Measurements from ENCODE around the gene CHST15. TPM values are rescaled to one million over a fixed set of nuclear protein-coding genes. Genes with fewer than 3 reads are reported as not detected.

Gene CHST15
- total and polyA plus RNA-seq, 2 experiments from 2014 or later = 0.06 to 0.11 TPM

- 53 to 68% methylated on average over 3 of the region's 3 CpGs for WGBS, 2 experiments (ENCODE audit: low coverage in 1 of 2, low lambda C conversion rate in 2 of 2, missing lambda C conversion rate in 2 of 2)
- in situ Hi-C loops (cut with MboI) = no loop called here
- H3K9me2 ChIP-seq (ENCODE audit: insufficient read depth) = no peaks in the 10 kb centered on the region
Observed at GRCh38 chr10:124012583-124012982, 80.8 kb downstream of the CHST15 start.

GRCh38 chr10:124012066-124012465 is 81.3 kb downstream of the CHST15 start:
- Histone ChIP-seq H3K27ac (no peak overlapping the region), H3K4me1 (ENCODE audit: insufficient read depth) (no peaks in the 10 kb centered on the region), H3K4me3 (no peak overlapping the region), H3K9me3 (ENCODE audit: low read depth) (no peaks in the 10 kb centered on the region), H3K27me3 (replicated peaks; ENCODE audit: insufficient read depth) (peaks cover 25% of the 10 kb centered on the region; the same call in 1 of the 2 replicates), H3F3A (ENCODE audit: insufficient read depth) (no peaks in the 10 kb centered on the region), H4K20me1 (ENCODE audit: insufficient read depth) (no peaks in the 10 kb centered on the region), H3K9me2 (ENCODE audit: insufficient read depth) (no peaks in the 10 kb centered on the region), H3K4me2 (ENCODE audit: unreplicated experiment) (no peak overlapping the region), H3K79me2 (ENCODE audit: insufficient read depth) (no peaks in the 10 kb centered on the region), H3K9ac (no peak overlapping the region), H3K36me3 (ENCODE audit: low read depth) (no peaks in the 10 kb centered on the region), H2AFZ (no peak overlapping the region)
- 51 to 52% methylated on average over 5 of the region's 5 CpGs for WGBS, 2 experiments (ENCODE audit: low coverage in 1 of 2, low lambda C conversion rate in 2 of 2, missing lambda C conversion rate in 2 of 2)
- DNase-seq = no peak
- in situ Hi-C loops (cut with MboI) = no loop called here
- TF ChIP-seq EZH2phosphoT487 (IDR thresholded peaks at IDR 0.05; ENCODE audit: insufficient read depth, low read depth) (no peak), EZH2 (IDR thresholded peaks at IDR 0.05; ENCODE audit: insufficient read depth, poor library complexity, severe bottlenecking) (no peak)

More at GRCh38 chr10:124012583-124012982, 80.8 kb downstream of the CHST15 start:
- no peaks in the 10 kb centered on the region for H3K36me3 ChIP-seq (ENCODE audit: low read depth)
- peaks cover 21% of the 10 kb centered on the region; the same call in 1 of the 2 replicates for H3K27me3 ChIP-seq (replicated peaks; ENCODE audit: insufficient read depth)
- H3K9me3 ChIP-seq (ENCODE audit: low read depth) = no peaks in the 10 kb centered on the region
- H3K4me2 ChIP-seq (ENCODE audit: unreplicated experiment) = no peak overlapping the region
- H3K79me2 ChIP-seq (ENCODE audit: insufficient read depth) = no peaks in the 10 kb centered on the region
- no peak for DNase-seq
- TF ChIP-seq EZH2phosphoT487 (IDR thresholded peaks at IDR 0.05; ENCODE audit: insufficient read depth, low read depth) = no peak
- TF ChIP-seq EZH2 (IDR thresholded peaks at IDR 0.05; ENCODE audit: insufficient read depth, poor library complexity, severe bottlenecking) = no peak
- H3F3A ChIP-seq (ENCODE audit: insufficient read depth) = no peaks in the 10 kb centered on the region
- H3K4me3 ChIP-seq = no peak overlapping the region
- no peaks in the 10 kb centered on the region for H3K4me1 ChIP-seq (ENCODE audit: insufficient read depth)
- no peaks in the 10 kb centered on the region for H4K20me1 ChIP-seq (ENCODE audit: insufficient read depth)
- no peak overlapping the region for H3K27ac ChIP-seq
- H3K9ac ChIP-seq = no peak overlapping the region
- no peak overlapping the region for H2AFZ ChIP-seq

GRCh38 chr10:124011464-124011863 is 81.9 kb downstream of the CHST15 start:
- Histone ChIP-seq H3K9ac (no peak overlapping the region), H2AFZ (no peak overlapping the region), H4K20me1 (ENCODE audit: insufficient read depth) (no peaks in the 10 kb centered on the region), H3K9me3 (ENCODE audit: low read depth) (no peaks in the 10 kb centered on the region), H3K4me3 (no peak overlapping the region), H3K36me3 (ENCODE audit: low read depth) (no peaks in the 10 kb centered on the region), H3K27me3 (replicated peaks; ENCODE audit: insufficient read depth) (peaks cover 21% of the 10 kb centered on the region; the same call in 1 of the 2 replicates), H3F3A (ENCODE audit: insufficient read depth) (no peaks in the 10 kb centered on the region), H3K9me2 (ENCODE audit: insufficient read depth) (no peaks in the 10 kb centered on the region), H3K79me2 (ENCODE audit: insufficient read depth) (no peaks in the 10 kb centered on the region), H3K27ac (no peak overlapping the region), H3K4me1 (ENCODE audit: insufficient read depth) (no peaks in the 10 kb centered on the region), H3K4me2 (ENCODE audit: unreplicated experiment) (no peak overlapping the region)
- no peak for DNase-seq
- in situ Hi-C loops (cut with MboI) = no loop called here
- no peak for TF ChIP-seq EZH2phosphoT487 (IDR thresholded peaks at IDR 0.05; ENCODE audit: insufficient read depth, low read depth)
- no peak for TF ChIP-seq EZH2 (IDR thresholded peaks at IDR 0.05; ENCODE audit: insufficient read depth, poor library complexity, severe bottlenecking)
- 64 to 67% methylated on average over 11 of the region's 11 CpGs for WGBS, 2 experiments (ENCODE audit: low coverage in 1 of 2, low lambda C conversion rate in 2 of 2, missing lambda C conversion rate in 2 of 2)

- Histone ChIP-seq H3K4me2 (ENCODE audit: unreplicated experiment) (no peak overlapping the region), H3K27ac (no peak overlapping the region), H3K9me2 (ENCODE audit: insufficient read depth) (no peaks in the 10 kb centered on the region), H3K9ac (no peak overlapping the region), H3K9me3 (ENCODE audit: low read depth) (no peaks in the 10 kb centered on the region), H3F3A (ENCODE audit: insufficient read depth) (no peaks in the 10 kb centered on the region), H3K4me1 (ENCODE audit: insufficient read depth) (no peaks in the 10 kb centered on the region), H3K79me2 (ENCODE audit: insufficient read depth) (no peaks in the 10 kb centered on the region), H2AFZ (no peak overlapping the region), H3K4me3 (no peak overlapping the region), H3K27me3 (replicated peaks; ENCODE audit: insufficient read depth) (peaks cover 18% of the 10 kb centered on the region), H4K20me1 (ENCODE audit: insufficient read depth) (no peaks in the 10 kb centered on the region), H3K36me3 (ENCODE audit: low read depth) (no peaks in the 10 kb centered on the region)
- 67 to 68% methylated on average over 20 to 22 of the region's 22 CpGs for WGBS, 2 experiments (ENCODE audit: low coverage in 1 of 2, low lambda C conversion rate in 2 of 2, missing lambda C conversion rate in 2 of 2)
- TF ChIP-seq EZH2 (IDR thresholded peaks at IDR 0.05; ENCODE audit: insufficient read depth, poor library complexity, severe bottlenecking) (no peak), EZH2phosphoT487 (IDR thresholded peaks at IDR 0.05; ENCODE audit: insufficient read depth, low read depth) (no peak)
- no peak for DNase-seq
- in situ Hi-C loops (cut with MboI) = no loop called here
Observed at GRCh38 chr10:124010563-124011131, 82.8 kb downstream of the CHST15 start.
